ENCODE measurements around the gene P2RX5. TPM values are rescaled to one million over a fixed set of nuclear protein-coding genes. Genes with fewer than 3 reads are reported as not detected.

The P2RX5 gene
- total RNA-seq, 1 donor from 2014 or later: 18.3 TPM

DNA sequence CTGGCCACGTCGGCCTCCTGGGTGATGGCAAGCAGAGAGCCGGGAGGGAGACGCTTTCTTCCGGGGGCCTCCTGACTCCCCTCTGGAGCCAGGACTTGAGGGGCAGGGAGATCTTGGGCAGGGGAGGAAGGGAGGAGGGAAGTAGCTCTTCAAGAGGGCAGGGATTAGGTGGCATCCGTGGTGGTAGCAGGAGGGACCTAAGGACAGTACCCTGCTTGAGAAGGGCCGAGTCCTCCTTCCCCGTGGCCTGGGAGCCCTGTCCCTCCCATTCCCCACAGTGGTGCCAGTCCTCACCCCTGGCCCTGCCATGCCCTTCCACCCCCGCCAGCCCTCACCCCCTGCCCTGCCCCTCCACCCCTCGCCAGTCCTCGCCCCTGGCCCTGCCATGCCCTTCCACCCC, 40.2 kb downstream of the P2RX5 start:
- no peaks in the 10 kb centered on the region for H3K36me3 ChIP-seq
- no peak overlapping the region for H3K4me3 ChIP-seq
- peaks cover 28% of the 10 kb centered on the region for H3K4me1 ChIP-seq
- intact Hi-C loops (cut with micrococcal nuclease): no loop called here
- no peak for DNase-seq
- TF ChIP-seq, protein P1, sequence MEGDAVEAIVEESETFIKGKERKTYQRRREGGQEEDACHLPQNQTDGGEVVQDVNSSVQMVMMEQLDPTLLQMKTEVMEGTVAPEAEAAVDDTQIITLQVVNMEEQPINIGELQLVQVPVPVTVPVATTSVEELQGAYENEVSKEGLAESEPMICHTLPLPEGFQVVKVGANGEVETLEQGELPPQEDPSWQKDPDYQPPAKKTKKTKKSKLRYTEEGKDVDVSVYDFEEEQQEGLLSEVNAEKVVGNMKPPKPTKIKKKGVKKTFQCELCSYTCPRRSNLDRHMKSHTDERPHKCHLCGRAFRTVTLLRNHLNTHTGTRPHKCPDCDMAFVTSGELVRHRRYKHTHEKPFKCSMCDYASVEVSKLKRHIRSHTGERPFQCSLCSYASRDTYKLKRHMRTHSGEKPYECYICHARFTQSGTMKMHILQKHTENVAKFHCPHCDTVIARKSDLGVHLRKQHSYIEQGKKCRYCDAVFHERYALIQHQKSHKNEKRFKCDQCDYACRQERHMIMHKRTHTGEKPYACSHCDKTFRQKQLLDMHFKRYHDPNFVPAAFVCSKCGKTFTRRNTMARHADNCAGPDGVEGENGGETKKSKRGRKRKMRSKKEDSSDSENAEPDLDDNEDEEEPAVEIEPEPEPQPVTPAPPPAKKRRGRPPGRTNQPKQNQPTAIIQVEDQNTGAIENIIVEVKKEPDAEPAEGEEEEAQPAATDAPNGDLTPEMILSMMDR (IDR thresholded peaks at IDR 0.05; ENCODE audit: borderline replicate concordance): no peak
- H3K9me3 ChIP-seq (replicated peaks): no peaks in the 10 kb centered on the region
- no peaks in the 10 kb centered on the region for H3K27me3 ChIP-seq (ENCODE audit: low read depth)
- no peak overlapping the region for H3K27ac ChIP-seq (replicated peaks)

DNA sequence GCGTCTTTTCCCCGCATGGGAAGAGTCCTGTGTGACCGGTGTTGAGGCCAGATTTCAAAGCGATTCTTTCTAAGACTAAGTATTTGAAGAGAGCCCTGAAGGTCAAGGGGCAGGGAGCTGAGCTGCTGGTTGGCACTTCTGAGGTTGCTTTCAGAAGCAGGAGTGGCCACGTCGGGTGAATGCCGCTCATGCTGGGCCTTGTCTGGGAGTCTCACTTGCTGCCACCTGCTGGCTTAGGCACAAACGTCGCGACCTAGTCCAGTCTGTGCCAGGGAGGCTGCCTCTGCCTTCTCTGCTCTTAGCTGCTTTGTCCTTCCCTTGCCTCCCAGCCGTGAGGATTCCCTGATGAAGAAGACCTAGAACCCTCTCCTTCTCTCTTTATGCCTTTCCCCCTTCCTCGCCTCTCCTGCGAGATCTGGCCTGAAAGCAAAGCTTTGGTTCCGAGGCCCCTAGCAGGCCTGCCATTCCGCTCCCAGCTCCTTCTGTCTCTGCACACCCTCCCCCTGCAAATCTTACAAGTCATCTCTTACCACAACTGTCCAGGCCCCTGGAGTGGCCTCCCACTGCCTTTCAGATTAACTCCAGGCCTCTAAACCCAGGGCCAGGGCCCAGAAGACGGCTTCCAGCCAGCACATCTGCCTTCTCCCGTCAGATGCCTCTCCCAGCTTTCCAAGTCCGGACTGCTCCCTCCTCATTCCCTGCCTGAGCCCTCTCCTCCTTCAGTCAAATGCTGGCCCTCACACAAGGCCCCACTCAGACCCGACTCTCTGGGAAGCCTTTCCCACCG, 48.0 kb downstream of the P2RX5 start:
- Histone ChIP-seq H3K27me3 (ENCODE audit: low read depth) (no peaks in the 10 kb centered on the region), H3K9me3 (replicated peaks) (no peaks in the 10 kb centered on the region), H3K36me3 (peaks cover 56% of the 10 kb centered on the region), H3K4me3 (no peak overlapping the region), H3K4me1 (no peaks in the 10 kb centered on the region), H3K27ac (replicated peaks) (no peak overlapping the region)
- DNase-seq: peak; percentile 52
- TF ChIP-seq, protein P1 (IDR thresholded peaks at IDR 0.05; ENCODE audit: borderline replicate concordance): peak; percentile 60
- intact Hi-C loops (cut with micrococcal nuclease): no loop called here

DNA sequence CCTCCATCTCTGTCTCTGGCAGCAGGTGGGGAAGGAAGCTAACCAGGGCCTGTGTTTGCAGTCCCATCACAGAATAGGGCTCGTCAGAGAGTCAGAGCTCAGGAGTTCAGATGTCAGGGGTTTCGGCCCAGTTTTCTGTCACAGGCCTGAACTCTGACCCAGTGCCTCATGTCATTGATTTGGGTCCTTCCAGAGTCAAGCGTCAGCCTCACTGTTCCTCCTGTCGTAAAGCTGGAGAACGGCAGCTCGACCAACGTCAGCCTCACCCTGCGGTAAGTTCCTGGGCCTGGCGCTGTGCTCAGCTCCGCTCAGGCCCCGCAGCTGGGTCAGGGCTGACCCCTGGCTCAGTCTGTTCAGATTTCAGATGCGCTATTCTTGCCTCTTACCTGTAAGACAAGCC, 48.7 kb downstream of the P2RX5 start:
- intact Hi-C loops (cut with micrococcal nuclease): no loop called here
- H3K4me1 ChIP-seq: no peaks in the 10 kb centered on the region
- DNase-seq: no peak
- no peak overlapping the region for H3K4me3 ChIP-seq
- no peaks in the 10 kb centered on the region for H3K27me3 ChIP-seq (ENCODE audit: low read depth)
- no peaks in the 10 kb centered on the region for H3K9me3 ChIP-seq (replicated peaks)
- peaks cover 61% of the 10 kb centered on the region for H3K36me3 ChIP-seq
- TF ChIP-seq, protein P1 (IDR thresholded peaks at IDR 0.05; ENCODE audit: borderline replicate concordance): no peak
- H3K27ac ChIP-seq (replicated peaks): no peak overlapping the region

DNA sequence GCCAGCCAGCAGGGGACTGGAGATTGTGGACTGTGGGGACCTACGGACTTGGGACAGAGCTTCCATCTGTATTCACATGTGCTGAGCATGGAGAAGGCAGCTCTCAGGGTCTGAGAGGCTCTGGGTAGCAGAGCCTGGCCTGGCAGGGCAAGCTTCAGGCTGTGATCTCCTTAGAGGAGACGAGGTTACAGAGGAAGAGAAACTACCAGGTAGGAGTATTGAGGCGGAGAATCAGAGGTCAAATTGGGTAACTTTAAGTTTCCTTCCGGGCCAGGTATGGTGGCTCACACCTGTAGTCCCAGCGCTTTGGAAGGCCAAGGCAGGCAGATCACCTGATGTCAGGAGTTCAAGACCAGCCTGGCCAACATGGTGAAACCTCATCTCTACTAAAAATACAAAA, 50.6 kb downstream of the P2RX5 start:
- intact Hi-C loops (cut with micrococcal nuclease): no loop called here
- H3K4me1 ChIP-seq: peaks cover 11% of the 10 kb centered on the region
- peaks cover 61% of the 10 kb centered on the region for H3K36me3 ChIP-seq
- H3K27me3 ChIP-seq (ENCODE audit: low read depth): no peaks in the 10 kb centered on the region
- TF ChIP-seq, protein P1 (IDR thresholded peaks at IDR 0.05; ENCODE audit: borderline replicate concordance): no peak
- H3K4me3 ChIP-seq: no peak overlapping the region
- no peak overlapping the region for H3K27ac ChIP-seq (replicated peaks)
- H3K9me3 ChIP-seq (replicated peaks): no peaks in the 10 kb centered on the region
- DNase-seq: no peak

DNA sequence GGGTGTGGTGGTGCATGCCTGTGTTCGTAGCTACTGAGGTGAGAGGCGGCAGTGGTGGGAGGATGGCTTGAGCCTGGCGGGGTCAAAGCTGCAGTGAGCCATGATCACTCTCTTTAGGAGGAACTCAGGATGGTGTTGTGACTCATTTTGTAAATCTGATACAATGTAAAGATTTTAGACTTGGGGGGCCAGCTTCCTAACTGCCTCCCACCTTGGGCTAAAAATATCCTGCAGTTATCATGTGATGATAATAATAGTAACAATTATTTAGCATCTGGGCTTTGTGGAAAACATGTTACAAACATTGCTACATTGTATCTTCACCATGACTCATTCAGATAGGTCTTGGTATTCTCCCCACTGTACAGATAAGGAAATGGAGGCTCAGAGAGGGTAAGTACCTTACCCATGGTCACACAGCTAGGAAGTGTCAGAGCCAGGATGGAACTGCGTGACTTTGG, 52.0 kb downstream of the P2RX5 start:
- H3K27me3 ChIP-seq (ENCODE audit: low read depth): no peaks in the 10 kb centered on the region
- no peak for DNase-seq
- H3K9me3 ChIP-seq (replicated peaks): no peaks in the 10 kb centered on the region
- peaks cover 51% of the 10 kb centered on the region for H3K36me3 ChIP-seq
- TF ChIP-seq, protein P1 (IDR thresholded peaks at IDR 0.05; ENCODE audit: borderline replicate concordance): no peak
- H3K4me1 ChIP-seq: peaks cover 19% of the 10 kb centered on the region
- no peak overlapping the region for H3K4me3 ChIP-seq
- intact Hi-C loops (cut with micrococcal nuclease): no loop called here
- no peak overlapping the region for H3K27ac ChIP-seq (replicated peaks)
